Erythroblast (primary cell): ENCODE data around the gene HEATR3.
"Not testable (repeated sequence)": the region's sequence is repeated elsewhere in the genome, so short reads cannot be mapped to it uniquely, and the experiment has no call there.

ENCODE experiments used
- DNase-seq, 2 experiments: peaks; one replicate each; lab custom pipeline; 2025; lab: John Stamatoyannopoulos, UW
- GATA1 ChIP-seq: IDR thresholded peaks from 2 replicates; pipeline ENCODE4 v1.6.1; 2011; ENCODE audit warnings: low read depth, mild to moderate bottlenecking, control low read depth, low read length, moderate library complexity
- POLR2A ChIP-seq: IDR thresholded peaks from 2 replicates; pipeline ENCODE4 v1.6.1; 2011; ENCODE audit warnings: mild to moderate bottlenecking, low read length

The HEATR3 gene

GRCh38 chr16:50093607-50094539 lies 28.1 kb downstream of the HEATR3 start:
- DNase-seq = no peak
- TF ChIP-seq GATA1 (no peak), POLR2A (no peak)

GRCh38 chr16:50096791-50097190 lies 31.0 kb downstream of the HEATR3 start:
- DNase-seq = no peak
- TF ChIP-seq POLR2A = no peak
- no peak for TF ChIP-seq GATA1

- no peak for DNase-seq
Observed at GRCh38 chr16:50099957-50100648, 34.3 kb downstream of the HEATR3 start.

GRCh38 chr16:50102051-50102746 lies 36.4 kb downstream of the HEATR3 start:
- TF ChIP-seq GATA1 = no peak
- TF ChIP-seq POLR2A = no peak
- no peak for DNase-seq

More at GRCh38 chr16:50099957-50100648, 34.3 kb downstream of the HEATR3 start:
- TF ChIP-seq POLR2A (no peak), GATA1 (no peak)

- TF ChIP-seq GATA1 = no peak
- DNase-seq = no peak
Observed at GRCh38 chr16:50103764-50104163, 38.0 kb downstream of the HEATR3 start.

- TF ChIP-seq GATA1 (no peak), POLR2A (no peak)
- DNase-seq = no peak
Observed at GRCh38 chr16:50114357-50115129, 48.8 kb downstream of the HEATR3 start.

GRCh38 chr16:50120711-50121110 lies 54.9 kb downstream of the HEATR3 start:
- TF ChIP-seq GATA1 = no peak
- no peak for TF ChIP-seq POLR2A

GRCh38 chr16:50121278-50121677 lies 55.5 kb downstream of the HEATR3 start:
- no peak for DNase-seq

More at GRCh38 chr16:50120711-50121110, 54.9 kb downstream of the HEATR3 start:
- no peak for DNase-seq

GRCh38 chr16:50121721-50122445 lies 56.1 kb downstream of the HEATR3 start:
- TF ChIP-seq POLR2A (no peak), GATA1 (no peak)
- DNase-seq = no peak

More at GRCh38 chr16:50121278-50121677, 55.5 kb downstream of the HEATR3 start:
- TF ChIP-seq POLR2A (no peak), GATA1 (no peak)

GRCh38 chr16:50123417-50123816 lies 57.6 kb downstream of the HEATR3 start:
- DNase-seq = no peak

GRCh38 chr16:50124769-50125168 lies 59.0 kb downstream of the HEATR3 start:
- TF ChIP-seq GATA1 (no peak), POLR2A (no peak)
- DNase-seq = no peak

More at GRCh38 chr16:50123417-50123816, 57.6 kb downstream of the HEATR3 start:
- TF ChIP-seq GATA1 (no peak), POLR2A (no peak)

GRCh38 chr16:50126183-50126582 lies 60.4 kb downstream of the HEATR3 start:
- TF ChIP-seq GATA1 (no peak), POLR2A (no peak)
- DNase-seq = no peak

- DNase-seq = not testable (repeated sequence)
Observed at GRCh38 chr16:50132571-50132970, 66.8 kb downstream of the HEATR3 start.
